Measurements from ENCODE around the gene CCDC146. TPM values are rescaled to one million over a fixed set of nuclear protein-coding genes. Genes with fewer than 3 reads are reported as not detected.
A peak's percentile ranks its signal among the peaks of the same experiment; 100 is the strongest.
"Not testable (repeated sequence)": the region's sequence is repeated elsewhere in the genome, so short reads cannot be mapped to it uniquely, and the experiment has no call there.

The CCDC146 gene
- polyA plus RNA-seq, 3 donors, result 0.08 to 7.2 (median 0.40) TPM

GRCh38 chr7:77271766-77272165 is 149.4 kb downstream of the CCDC146 start:
- TF ChIP-seq CTCF (IDR thresholded peaks at IDR 0.05), result no peak
- no peaks in the 10 kb centered on the region for H3K79me2 ChIP-seq (ENCODE audit: insufficient read depth, low read length)
- H3K9ac ChIP-seq (ENCODE audit: insufficient read depth, low read length, poor library complexity, severe bottlenecking), result no peak overlapping the region
- H4K20me1 ChIP-seq (ENCODE audit: insufficient read depth, low read length), result no peaks in the 10 kb centered on the region
- H3K4me3 ChIP-seq (replicated peaks in 1 of 3; ENCODE audit: low read depth in 2 of 3, low read length in 3 of 3), result no peak overlapping the region
- no peak overlapping the region for H3K27ac ChIP-seq (ENCODE audit: low read depth in 1 of 2, low read length in 2 of 2)
- no peaks in the 10 kb centered on the region for H3K9me3 ChIP-seq (replicated peaks in 1 of 2; ENCODE audit: control insufficient read depth in 1 of 2, insufficient read depth in 1 of 2, low read length in 2 of 2)
- Mint-ChIP-seq H3K9me3 (no peaks in the 10 kb centered on the region), H3K4me1 (peaks cover 26% of the 10 kb centered on the region), H3K27ac (no peak overlapping the region), H3K4me3 (no peak overlapping the region), H3K36me3 (peaks cover 9 to 18% of the 10 kb centered on the region in 2 donors), H3K27me3 (ENCODE audit: low read depth in 3 of 3) (peaks cover 0 to 2% (median 0%) of the 10 kb centered on the region in 3 donors)
- no peak overlapping the region for H3K4me2 ChIP-seq (replicated peaks; ENCODE audit: extremely low read depth, low read length, poor library complexity, severe bottlenecking)
- no peak overlapping the region for H2AFZ ChIP-seq (ENCODE audit: insufficient read depth, low read depth, low read length, poor library complexity, severe bottlenecking)
- DNase-seq, result no peak
- peaks cover 21 to 28% of the 10 kb centered on the region in 2 donors for H3K4me1 ChIP-seq (ENCODE audit: control insufficient read depth in 1 of 2, insufficient read depth in 2 of 2, low read length in 2 of 2)
- H3K36me3 ChIP-seq (replicated peaks in 1 of 2; ENCODE audit: control insufficient read depth in 1 of 2, insufficient read depth in 2 of 2, low read length in 2 of 2), result no peaks in the 10 kb centered on the region
- WGBS (ENCODE audit: insufficient coverage), result 97% methylated on average over 5 of the region's 5 CpGs
- no peaks in the 10 kb centered on the region for H3K27me3 ChIP-seq (ENCODE audit: control insufficient read depth in 2 of 2, insufficient read depth in 2 of 2, low read length in 2 of 2)
- intact Hi-C loops (cut with micrococcal nuclease), result no loop called here

- H3K27ac ChIP-seq (ENCODE audit: low read depth in 1 of 2, low read length in 2 of 2); H4K20me1 ChIP-seq (ENCODE audit: insufficient read depth, low read length); H3K9me3 Mint-ChIP-seq; DNase-seq; H3K79me2 ChIP-seq (ENCODE audit: insufficient read depth, low read length); H3K4me2 ChIP-seq (replicated peaks; ENCODE audit: extremely low read depth, low read length, poor library complexity, severe bottlenecking); H3K4me3 Mint-ChIP-seq; H3K27me3 ChIP-seq (ENCODE audit: control insufficient read depth in 2 of 2, insufficient read depth in 2 of 2, low read length in 2 of 2); H3K36me3 ChIP-seq (replicated peaks in 1 of 2; ENCODE audit: control insufficient read depth in 1 of 2, insufficient read depth in 2 of 2, low read length in 2 of 2); H3K9ac ChIP-seq (ENCODE audit: insufficient read depth, low read length, poor library complexity, severe bottlenecking); H3K27me3 Mint-ChIP-seq (ENCODE audit: low read depth in 3 of 3); intact Hi-C loops (cut with micrococcal nuclease); H2AFZ ChIP-seq (ENCODE audit: insufficient read depth, low read depth, low read length, poor library complexity, severe bottlenecking); H3K4me3 ChIP-seq (replicated peaks in 1 of 3; ENCODE audit: low read depth in 2 of 3, low read length in 3 of 3); H3K9me3 ChIP-seq (replicated peaks in 1 of 2; ENCODE audit: control insufficient read depth in 1 of 2, insufficient read depth in 1 of 2, low read length in 2 of 2): not testable (repeated sequence)
- 100% methylated on average over 1 of the region's 2 CpGs for WGBS (ENCODE audit: insufficient coverage)
- peaks cover 15 to 18% of the 10 kb centered on the region in 2 donors for H3K4me1 ChIP-seq (ENCODE audit: control insufficient read depth in 1 of 2, insufficient read depth in 2 of 2, low read length in 2 of 2)
- Mint-ChIP-seq H3K27ac (peak overlapping the region in 3 of 7 donors; percentile 37 to 65 (median 40)), H3K4me1 (peaks cover 18% of the 10 kb centered on the region), H3K36me3 (peaks cover 14 to 18% of the 10 kb centered on the region in 2 donors)
Observed at GRCh38 chr7:77275663-77276062, 153.2 kb downstream of the CCDC146 start.
